H1 (cell line): ENCODE measurements around the gene SLC35G4. TPM values are rescaled to one million over a fixed set of nuclear protein-coding genes. Genes with fewer than 3 reads are reported as not detected.

Source experiments
- CTCF ChIA-PET: fragments of 300-600 bp; sonication (Branson Sonifier 250); formaldehyde crosslinking; loops from one replicate; lab custom pipeline; 2021; ENCODE audit not compliant: partially characterized antibody; lab: Charles Lee
- POLR2A ChIA-PET: fragments of 300-600 bp; sonication (Branson Sonifier 250); formaldehyde crosslinking; loops from one replicate; lab custom pipeline; 2021; ENCODE audit warnings: inconsistent platforms; ENCODE audit not compliant: partially characterized antibody; lab: Charles Lee
- DNase-seq, 2 experiments: peaks; one replicate each; pipeline versions ENCODE4 v3.0.0 to v3.0.0-alpha.2; 2010 to 2022; ENCODE audit warnings: low spot score in 2 of 2, low read depth in 1 of 2, mixed read lengths in 1 of 2
- FAIRE-seq: peaks from 2 replicates; lab custom pipeline; 2011; peaks lifted over from hg19 to GRCh38; lab: Jason Lieb, UNC
- H2AFZ ChIP-seq: 2 replicates; pipeline ENCODE4 v1.8.1; 2012; ENCODE audit warnings: low read length, inconsistent platforms
- H2AK5ac ChIP-seq: 2 replicates; pipeline ENCODE4 v1.6.1; 2013; ENCODE audit warnings: low read depth, low read length
- H2BK120ac ChIP-seq: replicated peaks from 2 replicates; pipeline ENCODE3; 2013; ENCODE audit warnings: low read depth, low read length, inconsistent platforms
- H2BK12ac ChIP-seq: 2 replicates; pipeline ENCODE4 v1.6.1; 2013; ENCODE audit warnings: low read depth, low read length
- H2BK15ac ChIP-seq: 2 replicates; pipeline ENCODE4 v1.6.1; 2013; ENCODE audit warnings: low read length
- H2BK20ac ChIP-seq: 2 replicates; pipeline ENCODE4 v1.6.1; 2013; ENCODE audit warnings: low read length
- H2BK5ac ChIP-seq: 2 replicates; pipeline ENCODE4 v1.6.1; 2013; ENCODE audit warnings: low read depth, low read length
- H3K14ac ChIP-seq: 2 replicates; pipeline ENCODE4 v1.6.1; 2013; ENCODE audit warnings: inconsistent platforms; ENCODE audit not compliant: insufficient read length
- H3K18ac ChIP-seq: 2 replicates; pipeline ENCODE4 v1.6.1; 2013; ENCODE audit warnings: low read length; ENCODE audit errors: extremely low read depth
- H3K23ac ChIP-seq: 2 replicates; pipeline ENCODE4 v1.6.1; 2013; ENCODE audit warnings: inconsistent platforms; ENCODE audit not compliant: insufficient read length
- H3K23me2 ChIP-seq: 2 replicates; pipeline ENCODE4 v1.6.1; 2013; ENCODE audit warnings: low read depth, low read length
- H3K27ac ChIP-seq: 2 replicates; pipeline ENCODE4 v1.6.1; 2011; ENCODE audit warnings: low read depth, low read length, inconsistent platforms
- H3K27me3 ChIP-seq, 4 experiments: replicated peaks in 1 of 4; 1 replicate in 1 of 4; 2 replicates in 3 of 4; pipeline versions ENCODE4 v1.6.1 to v1.8.1; 2011 to 2013; ENCODE audit warnings: low read length in 3 of 4, mild to moderate bottlenecking in 3 of 4, inconsistent platforms in 2 of 4, mixed read lengths in 2 of 4, moderate library complexity in 1 of 4; ENCODE audit not compliant: control insufficient read depth in 3 of 4, insufficient read depth in 3 of 4; ENCODE audit errors: extremely low read depth in 1 of 4
- H3K36me3 ChIP-seq, 4 experiments: 2 replicates each; pipeline versions ENCODE4 v1.6.1 to v1.8.1; 2011 to 2013; ENCODE audit warnings: mild to moderate bottlenecking in 4 of 4, low read length in 3 of 4, moderate library complexity in 2 of 4, control low read depth in 1 of 4, inconsistent platforms in 1 of 4; ENCODE audit not compliant: insufficient read depth in 4 of 4, control insufficient read depth in 2 of 4
- H3K4ac ChIP-seq: replicated peaks from 2 replicates; pipeline ENCODE3; 2013; ENCODE audit warnings: low read length, low read depth, mixed read lengths, inconsistent platforms; ENCODE audit not compliant: insufficient read length
- H3K4me1 ChIP-seq, 4 experiments: replicated peaks in 1 of 4; 1 replicate in 1 of 4; 2 replicates in 3 of 4; pipeline versions ENCODE4 v1.6.1 to v1.8.1; 2011 to 2013; ENCODE audit warnings: low read length in 3 of 4, inconsistent platforms in 2 of 4, mixed read lengths in 1 of 4; ENCODE audit not compliant: insufficient read depth in 4 of 4, control insufficient read depth in 3 of 4
- H3K4me2 ChIP-seq, 2 experiments: 2 replicates each; pipeline versions ENCODE4 v1.6.1 to v1.8.1; 2011 to 2013; ENCODE audit warnings: low read depth in 2 of 2, low read length in 2 of 2, control low read depth in 1 of 2, inconsistent platforms in 1 of 2, mild to moderate bottlenecking in 1 of 2; ENCODE audit not compliant: insufficient read depth in 1 of 2
- H3K4me3 ChIP-seq, 4 experiments: fragments of 200-600, 300-600 bp in 1 of 4; sonication (generic), shearing (Covaris generic), sonication (Bioruptor Twin) in 1 of 4; 2 replicates each; pipeline versions ENCODE4 v1.5.1 to v1.8.1; 2011 to 2016; ENCODE audit warnings: low read length in 4 of 4, low read depth in 3 of 4, control low read depth in 2 of 4, inconsistent platforms in 2 of 4, mild to moderate bottlenecking in 2 of 4, mixed read lengths in 1 of 4, moderate library complexity in 1 of 4; ENCODE audit not compliant: insufficient read depth in 2 of 4; ENCODE audit errors: extremely low read depth in 1 of 4
- H3K56ac ChIP-seq: replicated peaks from 2 replicates; pipeline ENCODE3; 2013; ENCODE audit warnings: low read depth, mild to moderate bottlenecking, mixed read lengths, low read length, inconsistent platforms; ENCODE audit not compliant: insufficient read length
- H3K79me1 ChIP-seq: 2 replicates; pipeline ENCODE4 v1.6.1; 2013; ENCODE audit warnings: low read depth, low read length, control low read depth
- H3K79me2 ChIP-seq, 2 experiments: 2 replicates each; pipeline versions ENCODE4 v1.6.1 to v1.8.1; 2012 to 2013; ENCODE audit warnings: low read length in 2 of 2, mild to moderate bottlenecking in 2 of 2, inconsistent platforms in 1 of 2; ENCODE audit not compliant: insufficient read depth in 2 of 2, control insufficient read depth in 1 of 2
- H3K9ac ChIP-seq, 4 experiments: replicated peaks in 1 of 4; 1 replicate in 1 of 4; 2 replicates in 3 of 4; pipeline versions ENCODE4 v1.6.1 to v1.8.1; 2011 to 2013; ENCODE audit warnings: low read depth in 3 of 4, low read length in 3 of 4, control low read depth in 2 of 4, mild to moderate bottlenecking in 2 of 4, moderate library complexity in 2 of 4, inconsistent platforms in 1 of 4; ENCODE audit errors: extremely low read depth in 1 of 4
- H3K9me3 ChIP-seq, 2 experiments: 2 replicates each; pipeline versions ENCODE4 v1.6.1 to v1.8.1; 2012 to 2013; ENCODE audit warnings: mild to moderate bottlenecking in 2 of 2, moderate library complexity in 2 of 2, control low read depth in 1 of 2, inconsistent platforms in 1 of 2, low read depth in 1 of 2, low read length in 1 of 2, mixed read lengths in 1 of 2; ENCODE audit not compliant: insufficient read depth in 2 of 2
- H4K20me1 ChIP-seq, 2 experiments: replicated peaks in 1 of 2; 2 replicates each; pipeline versions ENCODE3 to v1.8.1; 2011 to 2013; ENCODE audit warnings: inconsistent platforms in 2 of 2, low read length in 2 of 2, mild to moderate bottlenecking in 1 of 2; ENCODE audit not compliant: insufficient read depth in 2 of 2, control insufficient read depth in 1 of 2
- H4K5ac ChIP-seq: 2 replicates; pipeline ENCODE4 v1.6.1; 2013; ENCODE audit warnings: low read length, low read depth, mixed read lengths, inconsistent platforms; ENCODE audit not compliant: insufficient read length
- H4K8ac ChIP-seq: 2 replicates; pipeline ENCODE4 v1.8.0; 2013; ENCODE audit warnings: mild to moderate bottlenecking, moderate library complexity, low read length, inconsistent platforms; ENCODE audit not compliant: insufficient read depth; ENCODE audit errors: extremely low read depth
- H4K91ac ChIP-seq: replicated peaks from 2 replicates; pipeline ENCODE3; 2013; ENCODE audit warnings: low read length, mixed read lengths, inconsistent platforms; ENCODE audit not compliant: insufficient read length
- CTCF ChIP-seq, 3 experiments: IDR thresholded peaks; 1 replicate in 2 of 3; 2 replicates in 1 of 3; pipeline versions ENCODE4 v1.5.1 to v1.6.1; 2011; ENCODE audit warnings: low read length in 3 of 3, mild to moderate bottlenecking in 3 of 3, inconsistent platforms in 2 of 3, low read depth in 1 of 3, moderate library complexity in 1 of 3; ENCODE audit not compliant: insufficient read depth in 1 of 3; ENCODE audit errors: control extremely low read depth in 1 of 3
- SUZ12 ChIP-seq: fragments of 200-600 bp; sonication (generic); IDR thresholded peaks from 2 replicates; pipeline ENCODE4 v1.6.1; 2012; ENCODE audit warnings: mild to moderate bottlenecking, inconsistent platforms, low read length, moderate library complexity, mixed read lengths
- WGBS, 2 experiments: shearing (Covaris generic) in 1 of 2; methylation state at CpG; one replicate each; pipeline versions ENCODE4 v1.1.6 to v1.1.7; 2013 to 2015; ENCODE audit warnings: low lambda C conversion rate in 2 of 2, mixed read lengths in 2 of 2, inconsistent platforms in 1 of 2, low coverage in 1 of 2, missing lambda C conversion rate in 1 of 2; ENCODE audit not compliant: insufficient replicate concordance in 2 of 2, insufficient coverage in 1 of 2, insufficient read length in 1 of 2; ENCODE audit errors: extremely low coverage in 1 of 2, missing lambda C conversion rate in 1 of 2; 5-methylcytosine and 5-hydroxymethylcytosine counted together
- polyA plus RNA-seq, 7 experiments: library from polyadenylated mRNA; depleted of rRNA in 3 of 7; stranded (reverse) in 5 of 7; unstranded in 2 of 7; fragments of >200 nt in 5 of 7; fragments of 200-250 nt in 2 of 7; gene quantifications; 1 replicate in 5 of 7; 2 replicates in 1 of 7; 4 replicates in 1 of 7; pipeline versions ENCODE4 v1.2.1 to v1.2.3, GENCODE V29; 2011 to 2013; ENCODE audit warnings: missing spikeins in 2 of 7, mixed read lengths in 2 of 7
- total RNA-seq: library from RNA; stranded (reverse); fragmentation: NEBNext Ultra II Directional; extraction: Animal tissue kit (Norgen Biotek cat#: 25700); gene quantifications from 2 replicates; pipeline ENCODE4 v1.2.1, GENCODE V29; 2021

The SLC35G4 gene
- total and polyA plus RNA-seq, 2 of the 8 experiments (the other 6 are each of a cell fraction or from before 2014, with no cell fraction given): not detected

- Histone ChIP-seq H3K4me1 (no peaks in the 10 kb centered on the region; a peak in 1 of 7 replicates), H3K23me2 (no peaks in the 10 kb centered on the region), H4K8ac (no peak overlapping the region), H2BK5ac (no peak overlapping the region), H3K14ac (no peak overlapping the region), H2AFZ (peak overlapping the region; percentile 71; the same call in 1 of the 2 replicates)
- FAIRE-seq: no peak
- 85% methylated on average over 10 of the region's 10 CpGs; no CpG with 5 or more reads in 1 of the 2 experiments for WGBS, 2 experiments
- TF ChIP-seq CTCF (IDR thresholded peaks at IDR 0.05; ENCODE audit: control extremely low read depth in 1 of 3, insufficient read depth in 1 of 3, low read depth in 1 of 3, low read length in 3 of 3) (peak in 1 of 3 experiments; percentile 7; a peak in 1 of 4 replicates), SUZ12 (no peak)
- TF ChIP-seq, all 59 proteins: peak for 1
- no peak overlapping the region for H3K9ac ChIP-seq
- no peaks in the 10 kb centered on the region for H3K36me3 ChIP-seq
- H3K27ac ChIP-seq: no peak overlapping the region
- H3K79me2 ChIP-seq: no peaks in the 10 kb centered on the region
- no peak overlapping the region for H4K91ac ChIP-seq
- H3K23ac ChIP-seq: no peak overlapping the region
- H4K5ac ChIP-seq: no peak overlapping the region
- H3K4me3 ChIP-seq: no peak overlapping the region
- no peak overlapping the region for H3K4me2 ChIP-seq
- H3K56ac ChIP-seq: no peak overlapping the region
- no peaks in the 10 kb centered on the region for H3K79me1 ChIP-seq
- H3K18ac ChIP-seq: no peak overlapping the region
- H2BK15ac ChIP-seq: no peak overlapping the region
- H3K9me3 ChIP-seq: no peaks in the 10 kb centered on the region
- H3K27me3 ChIP-seq: no peaks in the 10 kb centered on the region
- DNase-seq: peak in 1 of 2 experiments; percentile 48
- ChIA-PET POLR2A (no interaction called here), CTCF (interaction anchor here (0.7 to 2.4 kb wide), 17 partner anchors 9 to 408 kb away, joined by 3 to 19 read pairs (median 5); no protein-coding TSS in a partner anchor)
- H2BK120ac ChIP-seq: no peak overlapping the region
- H3K4ac ChIP-seq: no peak overlapping the region
- H2BK12ac ChIP-seq: no peak overlapping the region
- no peak overlapping the region for H2AK5ac ChIP-seq
- no peak overlapping the region for H2BK20ac ChIP-seq
- H4K20me1 ChIP-seq: no peaks in the 10 kb centered on the region
Measured at GRCh38 chr18:11570073-11570588, 39.3 kb upstream of the SLC35G4 start.
